Cerebellar cortex (tissue), 1 donor: ENCODE results near the gene MAPRE2.

Experiments
- DNase-seq: peaks from one replicate; pipeline ENCODE4 v3.0.0-alpha.2; 2015; ENCODE audit warnings: low spot score

Gene MAPRE2

GRCh38 chr18:35180455-35180854 lies 139.2 kb downstream of the MAPRE2 start:
- DNase-seq: no peak

GRCh38 chr18:35182151-35182550 lies 140.9 kb downstream of the MAPRE2 start:
- DNase-seq: no peak

GRCh38 chr18:35183886-35184285 lies 142.7 kb downstream of the MAPRE2 start:
- DNase-seq: no peak

- no peak for DNase-seq
Observed at GRCh38 chr18:35185771-35186170, 144.6 kb downstream of the MAPRE2 start.

- no peak for DNase-seq
Observed at GRCh38 chr18:35186291-35187034, 145.2 kb downstream of the MAPRE2 start.

GRCh38 chr18:35189510-35189909 lies 148.3 kb downstream of the MAPRE2 start:
- peak; percentile 2 for DNase-seq

GRCh38 chr18:35190948-35191697 lies 149.9 kb downstream of the MAPRE2 start:
- no peak for DNase-seq

GRCh38 chr18:35191698-35192025 lies 150.4 kb downstream of the MAPRE2 start:
- DNase-seq: no peak

- no peak for DNase-seq
Observed at GRCh38 chr18:35192415-35192814, 151.2 kb downstream of the MAPRE2 start.
